Hepatocyte (in vitro differentiated cells): ENCODE measurements around the gene PHLDA2. TPM values are rescaled to one million over a fixed set of nuclear protein-coding genes. Genes with fewer than 3 reads are reported as not detected.

Experiments
- DNase-seq: peaks from one replicate; pipeline ENCODE4 v3.0.0-alpha.2; 2016; ENCODE audit warnings: low spot score
- H2AFZ ChIP-seq: fragments of 200-600 bp; sonication (generic); 2 replicates; pipeline ENCODE4 v1.6.0; 2016; ENCODE audit warnings: antibody characterized with exemption, mild to moderate bottlenecking
- H3K27ac ChIP-seq: fragments of 200-600 bp; sonication (generic); 2 replicates; pipeline ENCODE4 v1.5.1; 2016; ENCODE audit warnings: mild to moderate bottlenecking
- H3K27me3 ChIP-seq: fragments of 200-600 bp; sonication (generic); 2 replicates; pipeline ENCODE4 v1.6.1; 2016
- H3K36me3 ChIP-seq: fragments of 200-600 bp; sonication (generic); replicated peaks from 2 replicates; pipeline ENCODE4 v1.5.1; 2016; ENCODE audit warnings: low read depth; ENCODE audit not compliant: insufficient read depth
- H3K4me1 ChIP-seq: fragments of 200-600 bp; sonication (generic); 2 replicates; pipeline ENCODE4 v1.5.1; 2016; ENCODE audit warnings: mild to moderate bottlenecking, moderate library complexity; ENCODE audit not compliant: insufficient read depth
- H3K4me2 ChIP-seq: fragments of 200-600 bp; sonication (generic); 2 replicates; pipeline ENCODE4 v1.6.0; 2016
- H3K4me3 ChIP-seq: fragments of 200-600 bp; sonication (generic); 2 replicates; pipeline ENCODE4 v1.5.1; 2016; ENCODE audit warnings: mild to moderate bottlenecking
- H3K79me2 ChIP-seq: fragments of 200-600 bp; sonication (generic); 2 replicates; pipeline ENCODE4 v1.6.0; 2017; ENCODE audit warnings: mild to moderate bottlenecking
- H3K9me2 ChIP-seq: fragments of 200-600 bp; sonication (generic); replicated peaks from 2 replicates; pipeline ENCODE4 v1.6.0; 2017; ENCODE audit warnings: mild to moderate bottlenecking; ENCODE audit not compliant: insufficient read depth
- H3K9me3 ChIP-seq: fragments of 200-600 bp; sonication (generic); 2 replicates; pipeline ENCODE4 v1.5.1; 2016; ENCODE audit warnings: low read depth, mild to moderate bottlenecking
- H4K20me1 ChIP-seq: fragments of 200-600 bp; sonication (generic); 2 replicates; pipeline ENCODE4 v1.6.0; 2016; ENCODE audit warnings: mild to moderate bottlenecking; ENCODE audit not compliant: insufficient read depth, poor library complexity, severe bottlenecking
- EZH2 ChIP-seq: fragments of 200-600 bp; sonication (generic); IDR thresholded peaks from 2 replicates; pipeline ENCODE4 v1.6.1; 2016; ENCODE audit warnings: antibody characterized with exemption, mild to moderate bottlenecking, borderline replicate concordance
- EZH2phosphoT487 ChIP-seq: fragments of 200-600 bp; sonication (generic); IDR thresholded peaks from one replicate; pipeline ENCODE4 v1.6.1; 2018; ENCODE audit warnings: antibody characterized with exemption, mild to moderate bottlenecking, low read depth, moderate library complexity; ENCODE audit not compliant: unreplicated experiment, severe bottlenecking
- WGBS: methylation state at CpG from one replicate; pipeline ENCODE4 v1.1.6; 2016; ENCODE audit warnings: low lambda C conversion rate; ENCODE audit errors: missing lambda C conversion rate; 5-methylcytosine and 5-hydroxymethylcytosine counted together
- polyA plus RNA-seq: library from polyadenylated mRNA; unstranded; fragments of >200 nt; fragmentation: Nextera tagmentation; extraction: Ambion mirVana; gene quantifications from 2 replicates; pipeline ENCODE4 v1.2.1, GENCODE V29; 2016
- total RNA-seq: library from RNA; depleted of rRNA; stranded (reverse); fragments of >200 nt; gene quantifications from 2 replicates; pipeline ENCODE4 v1.2.3, GENCODE V29; 2014
- TF ChIP-seq, protein P1 (sequence below): fragments of 200-600 bp; sonication (generic); IDR thresholded peaks from 2 replicates; pipeline ENCODE4 v1.5.1; 2016; ENCODE audit warnings: antibody characterized with exemption, mild to moderate bottlenecking; ENCODE audit not compliant: poor library complexity

Gene PHLDA2
- total and polyA plus RNA-seq, 2 experiments from 2014 or later = 7.1 to 62.4 TPM

DNA sequence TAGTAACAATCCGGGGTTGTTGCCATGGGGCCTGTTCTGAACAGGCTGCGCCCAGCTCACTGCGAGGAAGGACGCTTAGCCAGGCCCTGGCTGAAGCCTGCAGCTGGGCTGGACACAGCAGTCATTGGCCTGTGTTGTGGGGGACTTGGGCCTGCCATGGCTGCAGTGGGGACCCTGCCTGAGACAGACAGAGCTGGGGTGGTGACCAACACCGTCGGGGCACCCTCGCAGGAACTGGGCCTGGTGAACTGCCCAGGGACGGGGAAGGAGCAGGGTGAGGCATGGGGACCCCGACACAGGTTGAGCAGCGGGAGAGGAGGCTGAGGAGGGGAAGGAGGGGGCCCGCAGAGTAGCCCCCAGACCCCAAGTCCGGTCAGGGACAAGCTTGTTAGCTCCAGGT is 8.9 kb downstream of the PHLDA2 start:
- Histone ChIP-seq H3K79me2 (no peaks in the 10 kb centered on the region), H3K4me2 (no peak overlapping the region), H3K9me2 (no peaks in the 10 kb centered on the region), H2AFZ (no peak overlapping the region), H3K4me1 (no peaks in the 10 kb centered on the region), H3K4me3 (no peak overlapping the region), H4K20me1 (no peaks in the 10 kb centered on the region), H3K27ac (no peak overlapping the region), H3K27me3 (no peaks in the 10 kb centered on the region), H3K36me3 (no peaks in the 10 kb centered on the region), H3K9me3 (no peaks in the 10 kb centered on the region)
- WGBS = 94% methylated on average over 12 of the region's 12 CpGs
- TF ChIP-seq, protein P1, sequence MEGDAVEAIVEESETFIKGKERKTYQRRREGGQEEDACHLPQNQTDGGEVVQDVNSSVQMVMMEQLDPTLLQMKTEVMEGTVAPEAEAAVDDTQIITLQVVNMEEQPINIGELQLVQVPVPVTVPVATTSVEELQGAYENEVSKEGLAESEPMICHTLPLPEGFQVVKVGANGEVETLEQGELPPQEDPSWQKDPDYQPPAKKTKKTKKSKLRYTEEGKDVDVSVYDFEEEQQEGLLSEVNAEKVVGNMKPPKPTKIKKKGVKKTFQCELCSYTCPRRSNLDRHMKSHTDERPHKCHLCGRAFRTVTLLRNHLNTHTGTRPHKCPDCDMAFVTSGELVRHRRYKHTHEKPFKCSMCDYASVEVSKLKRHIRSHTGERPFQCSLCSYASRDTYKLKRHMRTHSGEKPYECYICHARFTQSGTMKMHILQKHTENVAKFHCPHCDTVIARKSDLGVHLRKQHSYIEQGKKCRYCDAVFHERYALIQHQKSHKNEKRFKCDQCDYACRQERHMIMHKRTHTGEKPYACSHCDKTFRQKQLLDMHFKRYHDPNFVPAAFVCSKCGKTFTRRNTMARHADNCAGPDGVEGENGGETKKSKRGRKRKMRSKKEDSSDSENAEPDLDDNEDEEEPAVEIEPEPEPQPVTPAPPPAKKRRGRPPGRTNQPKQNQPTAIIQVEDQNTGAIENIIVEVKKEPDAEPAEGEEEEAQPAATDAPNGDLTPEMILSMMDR = no peak
- TF ChIP-seq EZH2 (no peak), EZH2phosphoT487 (no peak)
- no peak for DNase-seq

DNA sequence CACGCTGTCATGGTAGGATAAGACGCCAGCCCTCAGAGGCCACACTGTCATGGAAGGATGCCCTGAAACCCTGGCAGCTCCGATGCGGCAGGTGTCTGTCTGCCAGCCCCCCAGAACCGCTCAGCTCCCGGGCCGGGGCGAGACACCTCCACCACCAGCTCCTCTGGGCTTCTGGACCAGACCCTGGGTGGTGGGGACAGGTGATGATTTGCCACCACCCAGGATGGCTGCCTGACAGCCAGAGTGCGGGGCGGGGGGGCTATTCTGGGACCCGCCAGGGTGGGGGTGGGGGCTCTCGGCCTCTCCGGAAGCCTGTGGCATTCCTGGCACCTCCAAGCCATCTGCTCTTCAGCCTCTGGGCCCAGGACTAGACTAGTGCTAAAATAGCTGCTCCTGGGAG is 9.4 kb downstream of the PHLDA2 start:
- H3K79me2 ChIP-seq = no peaks in the 10 kb centered on the region
- WGBS = 95% methylated on average over 13 of the region's 13 CpGs

DNA sequence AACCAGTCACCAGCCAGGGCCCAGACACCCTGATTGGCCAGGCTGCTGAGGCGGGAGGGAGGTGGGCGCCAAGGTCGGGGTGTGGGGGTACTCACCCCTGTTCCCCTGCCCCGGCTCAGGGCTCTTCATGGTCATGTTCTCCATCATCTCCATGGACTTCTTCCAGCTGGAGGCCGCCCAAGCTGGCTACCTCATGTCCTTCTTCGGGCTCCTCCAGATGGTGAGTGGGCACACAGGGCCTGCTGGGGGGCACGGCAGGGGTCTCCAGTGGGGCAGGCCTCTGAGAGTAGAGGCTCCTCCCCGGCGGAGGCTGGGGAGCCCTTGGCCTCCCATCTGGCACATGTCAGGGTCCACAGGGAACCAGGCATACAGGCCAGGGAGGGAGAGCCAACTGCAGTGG is 10.0 kb downstream of the PHLDA2 start:
- Histone ChIP-seq H3K27ac (no peak overlapping the region), H3K9me2 (no peaks in the 10 kb centered on the region), H3K79me2 (no peaks in the 10 kb centered on the region), H3K4me1 (no peaks in the 10 kb centered on the region), H3K4me3 (no peak overlapping the region), H3K4me2 (no peak overlapping the region), H3K9me3 (no peaks in the 10 kb centered on the region), H3K36me3 (no peaks in the 10 kb centered on the region), H2AFZ (no peak overlapping the region), H3K27me3 (no peaks in the 10 kb centered on the region), H4K20me1 (no peaks in the 10 kb centered on the region)
- no peak for DNase-seq
- 100% methylated on average over 8 of the region's 9 CpGs for WGBS
- TF ChIP-seq EZH2 (no peak), EZH2phosphoT487 (no peak)
- TF ChIP-seq, protein P1 = no peak

More for the DNA sequence above, 9.4 kb downstream of the PHLDA2 start:
- Histone ChIP-seq H3K9me2 (no peaks in the 10 kb centered on the region), H3K36me3 (no peaks in the 10 kb centered on the region), H4K20me1 (no peaks in the 10 kb centered on the region), H2AFZ (no peak overlapping the region), H3K4me1 (no peaks in the 10 kb centered on the region), H3K27me3 (no peaks in the 10 kb centered on the region), H3K4me2 (no peak overlapping the region), H3K27ac (no peak overlapping the region), H3K9me3 (no peaks in the 10 kb centered on the region), H3K4me3 (no peak overlapping the region)
- TF ChIP-seq, protein P1 = no peak
- no peak for TF ChIP-seq EZH2
- no peak for TF ChIP-seq EZH2phosphoT487
- no peak for DNase-seq
